GM18867 (cell line): Measurements from ENCODE around the gene EIF5A.

Experiments
- ATAC-seq: cut with Tn5 transposase; IDR thresholded peaks from one replicate; pipeline ENCODE4 v1.9.1; 2021; ENCODE audit warnings: mild to moderate bottlenecking, moderate library complexity; ENCODE audit not compliant: unreplicated experiment

The EIF5A gene

DNA sequence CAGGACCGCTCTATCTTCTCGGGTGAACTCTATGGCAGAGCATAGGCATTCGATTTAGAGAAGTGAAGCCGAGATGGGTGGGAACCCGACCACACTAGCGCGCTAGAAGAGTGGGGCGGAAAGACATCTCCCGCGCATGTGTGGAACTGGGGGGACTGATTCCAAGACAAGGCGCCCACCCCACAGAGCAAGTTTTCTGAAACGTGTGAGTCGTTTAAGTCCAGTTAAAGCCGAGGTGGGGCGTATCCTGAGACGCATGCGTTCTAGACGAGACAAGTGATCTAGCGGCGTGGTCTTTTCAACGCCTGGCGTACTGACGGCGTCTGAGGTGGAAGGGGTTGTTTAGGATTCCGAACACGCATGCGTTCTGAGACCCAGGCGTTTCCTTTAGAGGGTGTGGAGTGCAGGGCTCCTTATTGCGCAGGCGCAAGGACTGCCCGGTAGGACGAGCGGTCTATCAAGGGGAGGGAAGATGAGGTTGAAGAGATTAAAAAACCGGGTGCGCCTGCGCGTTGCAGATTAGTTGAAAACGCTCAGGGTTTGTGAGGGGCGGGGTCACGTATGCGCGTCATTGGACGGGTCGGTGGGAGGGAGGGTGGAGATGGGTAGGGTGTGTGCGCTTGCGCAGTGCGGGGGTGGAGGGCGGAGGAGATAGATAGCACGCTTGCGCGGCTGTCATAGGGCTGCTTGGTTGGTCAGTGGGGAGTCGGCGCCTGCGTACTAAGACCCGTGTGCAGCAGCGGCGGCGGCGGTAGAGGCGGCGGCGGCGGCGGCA lies at the start of gene EIF5A:
Gene EIF5A (plus strand): TSS at position 718 of the 775 bp plus-strand sequence. CDS start 2,008 bp downstream, outside the sequence.
- ATAC-seq = peak; percentile 69

DNA sequence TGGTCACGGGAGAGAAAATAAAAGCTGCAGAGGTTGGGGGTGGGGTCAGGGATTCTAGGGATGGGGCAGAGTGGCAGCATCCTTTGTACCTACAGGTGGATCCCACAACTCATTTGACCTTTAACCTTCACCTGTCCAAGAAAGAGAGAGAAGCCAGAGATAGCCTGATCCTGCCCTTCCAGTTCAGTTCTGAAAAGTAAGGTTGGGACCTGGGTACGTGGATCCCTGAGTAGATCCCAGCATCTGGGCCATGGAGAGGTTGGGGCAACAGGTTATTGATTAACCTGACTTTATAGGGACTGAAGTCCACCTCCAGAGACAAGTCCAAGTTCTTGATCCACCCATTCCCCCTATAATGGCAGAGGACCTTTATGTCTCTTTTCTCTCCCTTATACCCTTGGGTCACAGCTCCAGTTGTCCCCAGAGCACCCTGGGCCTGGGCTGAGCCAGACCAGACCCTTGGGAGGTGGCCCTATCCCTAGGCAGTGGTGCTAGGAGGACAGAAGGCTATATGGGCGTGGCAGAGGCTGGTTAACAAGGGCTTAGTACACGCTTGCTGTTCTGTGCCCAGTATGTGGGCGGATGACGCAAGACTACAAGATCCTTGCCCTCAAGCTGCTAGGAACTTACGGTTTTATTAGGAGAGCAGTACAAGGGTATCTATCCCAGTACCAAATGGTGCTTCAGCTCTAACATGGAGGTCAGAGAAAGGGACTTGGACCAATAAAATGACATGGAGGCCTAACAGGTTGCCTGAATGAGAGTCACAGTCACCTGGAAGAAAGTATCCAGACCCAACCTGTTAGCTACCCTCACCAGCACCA lies 48.5 kb upstream of the EIF5A start:
- ATAC-seq = no peak

DNA sequence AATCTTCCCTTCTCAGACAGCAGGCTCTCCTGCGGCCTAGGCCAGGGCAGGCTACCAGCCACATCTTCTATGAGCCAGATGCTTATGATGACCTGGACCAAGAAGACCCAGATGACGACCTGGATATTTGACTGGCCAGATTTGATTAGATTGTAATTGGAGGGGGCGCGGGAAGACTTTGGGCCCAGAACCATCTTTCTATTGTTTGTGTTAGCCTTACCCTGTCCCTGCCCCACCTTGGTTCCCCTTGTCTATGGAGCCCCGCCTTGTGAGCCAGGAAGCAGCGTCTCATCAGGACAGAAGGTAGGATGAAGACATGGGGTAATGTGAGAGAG lies 47.9 kb upstream of the EIF5A start:
- ATAC-seq = no peak

DNA sequence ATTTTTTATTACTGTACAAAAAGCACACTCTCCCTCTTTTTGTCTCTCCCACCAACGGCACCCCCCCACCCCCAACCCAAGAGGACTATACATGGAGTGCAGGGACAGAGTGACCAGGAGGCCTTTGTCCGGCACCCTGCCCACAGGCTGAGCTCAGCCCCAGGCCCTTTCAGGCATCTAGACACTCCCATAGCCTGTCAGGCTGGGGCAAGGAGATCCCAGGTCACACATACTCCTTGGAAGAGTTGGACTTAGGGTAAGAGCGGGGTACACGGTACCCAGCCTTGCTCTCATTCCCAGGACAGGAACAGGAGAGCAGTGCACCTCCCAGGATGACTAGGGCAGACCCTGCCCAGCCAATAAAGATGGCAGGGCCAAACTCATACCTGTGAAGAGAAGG lies 47.3 kb upstream of the EIF5A start:
- no peak for ATAC-seq

DNA sequence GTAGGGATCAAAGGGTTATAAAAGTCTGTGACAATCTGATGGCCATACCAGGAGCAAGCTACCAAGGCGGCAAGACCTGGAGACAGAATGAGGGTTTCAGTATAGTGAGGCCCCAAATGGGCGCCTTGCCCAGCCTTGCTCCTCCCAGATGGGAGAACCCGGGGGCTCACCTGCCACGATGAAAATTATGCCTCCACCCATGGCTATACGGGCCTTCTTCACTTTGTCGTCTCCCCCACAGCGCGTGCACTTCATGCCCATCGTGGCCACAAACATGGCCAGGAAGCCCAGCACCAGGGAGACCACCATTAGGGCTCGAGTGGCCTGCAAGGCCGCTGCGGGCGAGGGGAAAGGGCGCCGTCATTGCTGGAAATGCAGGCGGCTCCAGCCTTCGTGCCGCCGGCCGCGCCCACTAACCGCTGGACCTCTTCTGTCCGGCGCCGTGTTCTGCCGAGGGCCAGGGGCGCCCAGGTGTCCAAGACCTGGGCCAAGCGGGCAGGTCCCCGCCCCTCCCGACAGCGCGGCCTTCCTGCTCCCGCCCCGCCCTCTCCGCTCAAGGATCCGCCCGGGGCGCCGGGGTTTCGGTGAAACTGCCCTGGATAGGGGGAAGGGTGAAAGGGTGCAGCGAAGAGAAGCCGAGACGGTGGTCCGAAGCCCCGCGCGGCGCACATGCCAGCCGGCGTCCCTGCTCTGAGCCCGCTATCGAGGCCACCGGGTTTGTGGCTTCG lies 46.6 kb upstream of the EIF5A start:
- no peak for ATAC-seq

DNA sequence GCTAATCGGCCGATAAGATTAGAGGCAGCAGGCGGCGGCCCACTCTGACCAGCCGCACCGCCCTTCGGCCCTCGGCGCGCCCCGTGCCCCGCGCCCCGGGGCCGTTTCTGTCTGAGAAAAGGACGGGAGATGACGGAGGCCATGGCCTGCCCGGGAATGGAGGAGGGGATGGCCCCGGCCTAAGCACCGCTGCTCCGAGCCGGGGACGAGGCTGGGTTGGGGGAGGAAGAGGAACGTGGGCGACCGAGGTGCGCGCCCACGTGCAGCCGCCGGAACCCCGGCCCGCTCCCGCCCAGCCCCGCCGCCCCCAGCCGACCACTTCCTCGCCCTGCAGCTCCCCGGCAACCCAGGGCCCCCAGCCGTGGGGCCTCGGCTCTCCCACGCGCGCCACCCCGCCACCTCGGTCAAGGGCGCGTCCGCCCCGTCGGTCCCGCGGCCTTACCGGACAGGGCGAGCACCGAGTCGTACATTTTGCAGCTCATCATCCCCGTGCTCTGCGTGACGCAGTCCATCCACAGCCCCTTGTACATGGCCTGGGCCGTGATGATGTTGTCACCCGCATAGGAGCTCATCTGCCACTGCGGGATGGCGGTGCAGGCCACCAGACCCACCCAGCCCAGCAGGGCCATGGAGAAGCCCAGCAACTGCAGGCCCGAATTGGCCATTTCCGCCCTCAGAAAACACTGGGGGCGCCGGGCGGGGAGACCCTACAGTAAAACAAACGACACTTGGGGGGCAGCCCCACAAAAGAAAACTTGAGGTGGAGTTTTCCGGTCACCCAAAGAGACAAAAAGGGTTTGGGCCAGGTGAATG lies 45.8 kb upstream of the EIF5A start:
- no peak for ATAC-seq

DNA sequence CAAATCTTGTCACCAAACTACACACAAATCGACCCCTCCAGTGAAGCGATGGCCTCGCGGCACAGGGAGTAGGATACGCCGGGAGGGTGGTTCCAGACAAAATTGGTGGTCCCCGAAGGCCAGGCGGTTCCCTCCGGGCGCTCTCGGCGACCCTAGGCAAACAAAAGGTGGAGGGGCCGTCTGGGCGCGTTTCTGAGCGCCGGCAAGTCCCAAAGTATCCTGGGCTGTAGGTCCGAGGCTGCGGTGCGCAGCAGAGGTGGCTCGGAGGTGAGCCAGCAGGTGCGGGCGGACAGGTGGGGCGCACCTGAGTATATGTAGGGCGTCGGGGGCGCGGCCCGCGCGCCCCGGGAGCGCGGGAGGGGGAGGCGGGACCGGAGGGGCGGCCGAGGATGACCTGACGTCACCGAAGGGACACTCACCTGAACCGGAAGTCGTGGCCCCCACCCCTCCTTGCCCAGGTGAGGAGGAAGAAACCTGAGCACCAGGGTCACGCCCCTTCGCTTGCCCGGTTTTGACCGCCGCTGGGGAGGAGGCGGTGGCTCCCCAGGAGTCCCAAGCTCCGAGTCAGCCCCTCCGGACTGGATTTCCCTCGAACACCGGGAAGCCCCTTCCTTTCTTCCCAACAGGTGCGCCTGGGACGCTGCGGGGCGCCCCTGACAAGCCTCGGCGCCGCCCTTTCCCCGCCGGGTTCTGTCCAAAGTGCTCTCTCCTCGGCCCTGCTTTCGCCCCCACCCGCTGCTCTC lies 45.1 kb upstream of the EIF5A start, which contains the start of gene CLDN7:
Gene CLDN7 (minus strand): TSS at position 287 of the 743 bp plus-strand sequence. CDS start 435 bp downstream, outside the sequence.
- no peak for ATAC-seq

DNA sequence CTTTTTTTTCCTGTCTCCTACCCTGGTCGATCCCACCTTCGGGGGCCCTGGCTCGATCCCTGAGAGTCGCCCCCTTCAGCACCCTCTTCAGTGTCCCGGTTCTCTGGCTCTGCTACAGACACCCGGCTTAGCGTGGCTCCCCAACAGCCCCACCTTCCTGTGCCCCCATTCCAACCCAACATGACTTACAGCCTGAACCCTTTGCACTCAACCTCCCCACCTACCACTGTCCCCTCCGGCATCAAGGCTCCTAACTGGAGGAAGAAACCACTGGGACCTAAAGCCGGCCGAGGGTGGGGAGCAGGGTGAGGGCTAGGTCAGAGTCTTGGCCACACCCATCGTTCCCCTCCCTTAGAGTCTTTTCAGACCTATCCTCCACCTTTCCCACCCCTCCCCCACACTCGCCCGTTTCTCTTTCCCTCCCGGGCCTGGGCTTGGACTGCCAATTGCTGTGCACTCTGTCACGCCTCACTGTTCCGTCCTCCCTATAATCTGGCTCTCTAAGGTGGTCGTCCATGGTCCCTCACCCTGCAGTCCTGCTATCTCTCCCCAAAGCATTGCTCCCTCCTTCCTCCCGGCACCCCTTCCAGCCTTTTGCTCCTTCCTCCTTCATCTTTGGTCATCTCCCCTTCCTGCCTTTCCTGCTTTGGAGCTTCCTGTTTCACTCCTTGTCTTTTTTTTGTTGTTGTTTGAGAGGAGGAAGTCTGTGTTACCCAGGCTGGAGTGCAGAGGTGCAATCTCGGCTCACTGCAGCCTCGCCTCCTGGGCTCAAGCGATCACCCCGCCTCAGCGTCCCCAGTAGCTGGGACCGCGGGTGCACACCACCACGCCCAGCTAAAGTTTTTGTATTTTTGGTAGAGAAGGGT lies 44.3 kb upstream of the EIF5A start:
- no peak for ATAC-seq

DNA sequence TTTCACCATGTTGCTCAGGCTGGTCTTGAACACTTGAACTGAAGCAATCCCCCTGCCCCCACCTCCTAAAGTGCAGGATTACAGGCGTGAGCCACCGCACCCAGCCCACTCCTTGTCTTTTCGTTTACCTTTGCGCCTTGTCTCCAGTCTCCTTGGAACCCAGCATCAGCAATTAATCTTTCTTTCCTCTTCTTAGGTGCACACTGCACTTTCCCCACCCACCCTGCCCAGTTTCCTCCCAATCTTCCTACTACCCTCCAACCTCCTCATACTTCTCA lies 43.7 kb upstream of the EIF5A start:
- ATAC-seq = no peak

DNA sequence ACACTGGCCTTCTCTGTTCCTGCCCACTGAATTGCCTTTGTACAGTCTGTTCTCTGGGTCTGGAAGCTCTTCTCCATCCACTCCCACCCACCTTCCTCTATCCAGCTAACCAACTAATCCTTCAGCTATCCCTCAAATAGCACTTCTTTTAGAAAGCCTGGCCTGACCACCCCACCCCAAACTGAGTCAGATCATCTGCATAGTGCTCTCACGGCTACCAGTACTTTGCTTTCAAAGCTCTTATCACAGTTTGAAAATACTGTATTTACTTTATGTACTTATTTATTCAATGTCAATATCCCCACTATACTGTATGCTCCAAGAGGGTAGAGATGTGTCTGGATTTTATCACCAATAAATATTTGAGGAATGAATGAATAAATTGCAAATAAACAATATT lies 40.6 kb upstream of the EIF5A start:
- no peak for ATAC-seq

DNA sequence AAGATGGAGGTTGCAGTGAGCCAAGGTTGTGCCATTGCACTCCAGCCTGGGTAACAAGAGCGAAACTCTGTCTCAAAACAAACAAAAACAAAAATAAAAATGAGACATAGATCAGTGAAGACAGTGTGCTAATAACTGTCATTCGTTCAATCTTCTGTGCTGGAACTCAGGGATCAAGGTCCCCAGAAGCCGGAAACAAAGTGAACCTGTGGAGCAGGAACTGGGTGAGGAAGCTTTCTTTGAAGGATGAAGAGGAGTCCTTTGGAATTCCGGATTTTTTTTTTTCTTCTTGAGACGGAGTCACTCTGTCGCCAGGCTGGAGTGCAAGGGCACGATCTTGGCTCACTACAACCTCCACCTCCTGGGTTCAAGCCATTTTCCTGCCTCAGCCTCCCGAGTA lies 28.0 kb upstream of the EIF5A start:
- ATAC-seq = no peak

DNA sequence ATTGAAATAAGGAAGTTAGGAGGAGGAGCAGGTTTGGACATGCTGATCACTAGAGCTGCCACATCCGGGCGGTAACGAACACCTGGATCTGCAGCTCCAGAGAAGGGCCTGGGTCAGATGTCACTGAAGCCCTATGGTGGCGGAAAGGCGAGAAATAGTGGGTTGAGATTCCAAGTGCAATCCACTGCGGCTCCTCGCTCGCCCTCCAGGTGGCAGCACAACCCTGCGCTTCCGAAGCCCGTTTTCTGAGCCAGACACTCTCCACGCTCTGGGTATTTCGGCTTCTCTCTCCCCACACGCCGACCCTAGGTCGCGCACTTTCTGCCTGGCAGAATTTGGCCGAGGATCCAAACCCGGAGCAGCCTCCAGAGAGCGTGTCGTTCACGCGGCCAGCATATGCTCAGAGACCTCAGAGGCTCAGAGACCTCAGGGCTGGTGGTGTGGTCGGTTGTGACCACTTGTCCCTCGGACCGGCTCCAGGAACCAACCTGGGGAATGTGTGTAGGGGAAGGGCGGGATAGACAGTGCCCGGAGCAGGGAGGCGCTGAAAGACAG lies 26.8 kb upstream of the EIF5A start:
- peak; percentile 47 for ATAC-seq

DNA sequence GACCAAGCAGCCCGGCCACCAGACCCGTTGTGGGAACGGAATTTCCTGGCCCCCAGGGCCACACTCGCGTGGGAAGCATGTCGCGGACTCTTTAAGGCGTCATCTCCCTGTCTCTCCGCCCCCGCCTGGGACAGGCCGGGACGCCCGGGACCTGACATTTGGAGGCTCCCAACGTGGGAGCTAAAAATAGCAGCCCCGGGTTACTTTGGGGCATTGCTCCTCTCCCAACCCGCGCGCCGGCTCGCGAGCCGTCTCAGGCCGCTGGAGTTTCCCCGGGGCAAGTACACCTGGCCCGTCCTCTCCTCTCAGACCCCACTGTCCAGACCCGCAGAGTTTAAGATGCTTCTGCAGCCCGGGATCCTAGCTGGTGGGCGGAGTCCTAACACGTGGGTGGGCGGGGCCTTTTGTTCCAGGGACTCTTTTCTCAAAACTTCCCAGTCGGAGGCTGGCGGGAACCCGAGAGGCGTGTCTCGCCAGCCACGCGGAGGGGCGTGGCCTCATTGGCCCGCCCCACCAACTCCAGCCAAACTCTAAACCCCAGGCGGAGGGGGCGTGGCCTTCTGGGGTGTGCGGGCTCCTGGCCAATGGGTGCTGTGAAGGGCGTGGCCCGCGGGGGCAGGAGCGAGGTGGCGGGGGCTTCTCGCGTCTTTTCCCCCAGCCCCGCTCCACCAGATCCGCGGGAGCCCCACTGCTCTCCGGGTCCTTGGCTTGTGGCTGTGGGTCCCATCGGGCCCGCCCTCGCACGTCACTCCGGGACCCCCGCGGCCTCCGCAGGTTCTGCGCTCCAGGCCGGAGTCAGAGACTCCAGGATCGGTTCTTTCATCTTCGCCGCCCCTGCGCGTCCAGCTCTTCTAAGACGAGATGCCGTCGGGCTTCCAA lies 26.1 kb upstream of the EIF5A start, which contains the start of gene SLC2A4:
Gene SLC2A4 (plus strand): TSS at position 645 of the 879 bp plus-strand sequence. CDS start 217 bp downstream, at position 862.
- peak; percentile 65 for ATAC-seq

DNA sequence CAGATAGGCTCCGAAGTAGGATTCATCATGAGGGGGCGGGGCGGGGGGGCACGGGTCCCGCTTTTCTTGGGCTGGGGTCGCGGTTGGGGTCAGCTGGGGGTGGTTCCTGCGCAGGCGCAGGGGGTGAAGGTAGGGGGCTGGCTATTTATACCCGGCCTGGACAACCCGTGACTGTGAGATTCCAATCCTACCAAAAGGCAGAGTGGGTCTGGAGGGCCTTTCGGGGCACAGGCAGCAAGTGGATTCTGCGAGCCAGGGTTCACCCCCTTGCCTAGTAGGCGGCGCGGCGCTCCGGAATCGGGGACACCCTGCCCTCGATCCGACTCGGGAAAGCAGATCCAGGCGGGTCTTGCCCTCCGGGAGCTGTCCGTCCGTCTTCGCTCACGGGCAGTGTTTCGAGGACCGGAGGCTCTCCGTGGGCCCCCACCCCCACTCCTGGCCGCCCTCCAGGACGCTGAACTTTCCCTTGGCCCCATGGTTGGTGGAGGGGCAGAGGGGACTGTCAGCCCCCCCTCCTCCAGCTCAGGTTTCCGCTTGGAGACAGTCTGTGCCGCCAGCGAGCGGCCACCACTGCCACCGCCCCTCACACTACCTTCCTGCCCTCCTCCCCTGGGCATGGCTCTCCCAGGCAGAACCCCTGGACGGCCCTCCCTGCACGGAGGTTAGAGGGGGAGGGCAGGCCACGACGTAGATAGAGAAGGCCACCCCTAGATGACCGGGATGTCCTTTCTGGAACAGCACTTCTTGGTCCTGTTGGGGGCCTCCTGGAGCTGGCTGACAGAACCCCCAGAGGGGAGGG lies 25.3 kb upstream of the EIF5A start:
- no peak for ATAC-seq

DNA sequence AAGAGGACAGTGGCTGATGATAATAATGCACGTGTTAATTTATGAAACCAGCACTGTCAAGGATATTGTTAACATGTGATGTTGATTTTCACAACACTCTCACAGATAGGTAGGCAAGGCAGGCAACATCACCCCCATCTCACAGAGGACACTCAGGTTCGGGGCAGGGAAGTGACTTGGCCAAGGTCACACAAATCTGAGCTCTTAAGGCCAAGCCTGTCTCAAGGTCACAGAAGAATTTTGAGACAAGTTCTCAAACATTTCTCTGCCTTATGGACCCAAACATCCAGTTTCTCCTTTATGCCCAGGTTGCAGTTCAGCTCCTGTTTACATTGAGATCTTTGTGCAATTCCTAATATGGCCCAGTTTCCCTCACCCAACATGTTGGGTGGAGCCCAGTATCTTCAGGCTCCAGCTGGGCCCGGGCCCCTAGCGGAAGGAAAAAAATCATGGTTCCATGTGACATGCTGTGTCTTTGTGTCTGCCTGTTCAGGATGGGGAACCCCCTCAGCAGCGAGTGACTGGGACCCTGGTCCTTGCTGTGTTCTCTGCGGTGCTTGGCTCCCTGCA lies 24.6 kb upstream of the EIF5A start:
- no peak for ATAC-seq

DNA sequence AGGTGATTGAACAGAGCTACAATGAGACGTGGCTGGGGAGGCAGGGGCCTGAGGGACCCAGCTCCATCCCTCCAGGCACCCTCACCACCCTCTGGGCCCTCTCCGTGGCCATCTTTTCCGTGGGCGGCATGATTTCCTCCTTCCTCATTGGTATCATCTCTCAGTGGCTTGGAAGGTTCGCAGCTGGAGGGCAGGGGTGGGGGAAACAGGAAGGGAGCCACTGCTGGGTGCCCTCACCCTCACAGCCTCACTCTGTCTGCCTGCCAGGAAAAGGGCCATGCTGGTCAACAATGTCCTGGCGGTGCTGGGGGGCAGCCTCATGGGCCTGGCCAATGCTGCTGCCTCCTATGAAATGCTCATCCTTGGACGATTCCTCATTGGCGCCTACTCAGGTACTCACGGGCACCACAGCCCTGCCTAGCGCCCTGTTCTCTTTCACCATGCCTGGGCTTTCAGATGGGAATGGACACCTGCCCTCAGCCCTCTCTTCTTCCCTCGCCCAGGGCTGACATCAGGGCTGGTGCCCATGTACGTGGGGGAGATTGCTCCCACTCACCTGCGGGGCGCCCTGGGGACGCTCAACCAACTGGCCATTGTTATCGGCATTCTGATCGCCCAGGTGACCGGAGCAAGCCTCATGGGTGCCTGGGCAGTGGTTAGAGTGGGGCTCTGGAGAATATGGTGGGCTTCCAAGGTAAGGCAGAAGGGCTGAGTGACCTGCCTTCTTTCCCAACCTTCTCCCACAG lies 23.8 kb upstream of the EIF5A start:
- no peak for ATAC-seq
